ENCODE data around the gene GALNT2.

GALNT2 gene

DNA sequence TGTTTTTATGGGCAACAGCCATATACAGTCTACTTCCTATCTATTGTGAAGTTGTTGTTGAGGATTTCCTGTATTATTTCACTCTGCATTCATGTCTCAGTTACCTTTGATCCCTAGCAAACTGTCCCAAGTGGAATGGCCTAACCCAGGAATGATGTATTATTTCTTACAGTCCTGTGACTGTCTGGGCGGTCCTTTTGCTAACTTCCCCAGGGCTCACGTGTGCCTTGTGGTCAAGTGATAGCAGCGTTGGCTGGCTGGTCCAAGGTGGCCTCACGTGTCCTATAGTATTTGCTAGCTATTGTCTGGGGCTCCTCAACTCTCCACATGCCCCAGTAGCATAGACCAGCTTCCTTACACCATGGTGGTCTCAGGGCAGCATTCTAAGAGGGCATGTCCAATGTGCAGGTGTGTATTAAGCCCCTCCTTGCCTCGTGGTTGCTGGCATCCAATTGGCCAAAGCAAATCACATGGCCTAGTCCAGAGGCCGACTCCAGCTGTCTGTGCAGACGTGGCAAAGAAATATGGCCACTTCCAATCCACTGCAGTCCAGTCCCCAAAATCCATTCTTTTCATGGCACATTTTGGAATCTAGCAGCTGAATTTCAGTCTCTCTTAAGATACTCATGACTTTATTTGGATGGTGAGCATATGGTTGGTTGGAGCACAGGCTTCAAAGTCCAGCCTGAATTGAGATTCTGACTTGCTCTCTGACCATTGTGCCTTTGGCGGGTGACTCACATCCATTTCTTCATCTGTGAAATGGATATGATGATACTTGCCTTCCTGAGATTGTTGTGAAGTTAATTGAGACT lies 94.1 kb downstream of the GALNT2 start:
- FAIRE-seq, result no peak
- no peak for DNase-seq (ENCODE audit: insufficient read length, low spot score)
- TF ChIP-seq POLR2A (IDR thresholded peaks at IDR 0.05; ENCODE audit: low read depth, low read length) (no peak), POLR2AphosphoS5 (IDR thresholded peaks at IDR 0.05; ENCODE audit: low read depth, low read length) (no peak), TAF1 (IDR thresholded peaks at IDR 0.05; ENCODE audit: low read depth, low read length) (no peak), PAX5 (IDR thresholded peaks at IDR 0.05; ENCODE audit: insufficient read depth, low read length, severe bottlenecking) (no peak), SPI1 (IDR thresholded peaks at IDR 0.05; ENCODE audit: low read depth, low read length) (no peak), POU2F2 (IDR thresholded peaks at IDR 0.05; ENCODE audit: low read depth, low read length) (no peak)

DNA sequence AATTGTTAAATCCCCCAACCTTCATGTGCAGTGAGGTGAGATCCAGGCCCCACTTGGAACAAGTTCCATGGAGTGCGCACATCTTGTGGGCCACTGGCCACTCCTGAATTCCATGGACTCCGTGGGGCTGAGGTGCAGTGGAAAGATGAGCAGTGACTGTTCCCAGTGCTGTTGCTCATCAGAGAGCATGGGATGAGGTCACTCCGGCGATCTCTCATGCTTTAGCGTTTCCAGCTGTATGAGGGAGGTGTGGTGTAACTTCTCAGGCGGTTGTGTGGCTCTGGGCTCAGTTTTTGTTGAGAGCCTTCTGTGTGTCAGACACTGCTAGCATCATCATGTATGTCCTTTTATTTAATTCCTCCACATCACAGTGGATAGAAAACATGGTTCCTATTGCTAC lies 96.2 kb downstream of the GALNT2 start:
- FAIRE-seq (no peak), DNase-seq (ENCODE audit: insufficient read length, low spot score) (no peak)
- TF ChIP-seq POU2F2 (IDR thresholded peaks at IDR 0.05; ENCODE audit: low read depth, low read length), result no peak
- no peak for TF ChIP-seq POLR2A (IDR thresholded peaks at IDR 0.05; ENCODE audit: low read depth, low read length)
- no peak for TF ChIP-seq SPI1 (IDR thresholded peaks at IDR 0.05; ENCODE audit: low read depth, low read length)
- TF ChIP-seq PAX5 (IDR thresholded peaks at IDR 0.05; ENCODE audit: insufficient read depth, low read length, severe bottlenecking), result no peak
- no peak for TF ChIP-seq TAF1 (IDR thresholded peaks at IDR 0.05; ENCODE audit: low read depth, low read length)
- no peak for TF ChIP-seq POLR2AphosphoS5 (IDR thresholded peaks at IDR 0.05; ENCODE audit: low read depth, low read length)

DNA sequence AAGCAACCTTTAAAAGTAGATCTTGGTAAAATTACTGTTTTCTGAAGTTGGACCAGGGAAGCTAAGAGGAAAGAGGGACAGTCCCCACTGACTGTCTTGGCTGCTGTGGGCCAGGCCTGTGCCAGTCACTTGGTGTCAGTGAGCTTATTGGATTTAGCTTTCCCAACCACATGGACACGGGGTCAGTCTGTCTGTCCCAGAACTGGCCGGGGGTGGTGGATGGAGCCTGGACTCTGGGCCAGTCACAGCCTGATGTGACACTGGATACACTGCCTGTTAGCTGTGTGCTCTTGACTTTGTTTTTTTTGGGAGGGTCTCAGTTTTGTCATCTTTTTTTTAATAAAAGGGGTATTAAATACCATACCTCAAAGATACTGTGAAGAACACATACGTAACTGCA lies 96.7 kb downstream of the GALNT2 start:
- FAIRE-seq (no peak), DNase-seq (ENCODE audit: insufficient read length, low spot score) (no peak)
- TF ChIP-seq POU2F2 (IDR thresholded peaks at IDR 0.05; ENCODE audit: low read depth, low read length), result no peak
- TF ChIP-seq SPI1 (IDR thresholded peaks at IDR 0.05; ENCODE audit: low read depth, low read length), result no peak
- no peak for TF ChIP-seq POLR2A (IDR thresholded peaks at IDR 0.05; ENCODE audit: low read depth, low read length)
- no peak for TF ChIP-seq TAF1 (IDR thresholded peaks at IDR 0.05; ENCODE audit: low read depth, low read length)
- TF ChIP-seq PAX5 (IDR thresholded peaks at IDR 0.05; ENCODE audit: insufficient read depth, low read length, severe bottlenecking), result no peak
- no peak for TF ChIP-seq POLR2AphosphoS5 (IDR thresholded peaks at IDR 0.05; ENCODE audit: low read depth, low read length)

DNA sequence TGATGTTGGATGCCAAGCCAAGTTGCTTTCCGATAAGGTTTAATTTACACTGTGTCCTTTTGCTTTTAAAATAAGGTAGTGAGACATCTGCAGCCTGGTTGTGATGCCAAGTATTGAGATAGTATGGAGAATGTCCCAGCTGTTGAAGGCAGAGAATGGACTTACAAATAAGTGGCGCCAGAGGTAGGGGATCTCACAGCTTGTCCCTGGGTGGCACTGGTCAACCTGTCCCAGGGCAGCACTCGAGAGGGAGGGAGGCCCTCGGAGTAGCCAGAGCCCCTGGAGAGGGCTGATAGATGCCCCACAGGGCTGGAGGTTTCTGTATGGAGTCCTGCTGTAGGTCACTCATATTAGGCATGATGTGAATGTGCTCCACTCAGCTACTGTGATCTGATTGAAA lies 98.5 kb downstream of the GALNT2 start:
- TF ChIP-seq POLR2A (IDR thresholded peaks at IDR 0.05; ENCODE audit: low read depth, low read length) (no peak), POU2F2 (IDR thresholded peaks at IDR 0.05; ENCODE audit: low read depth, low read length) (no peak), PAX5 (IDR thresholded peaks at IDR 0.05; ENCODE audit: insufficient read depth, low read length, severe bottlenecking) (no peak), TAF1 (IDR thresholded peaks at IDR 0.05; ENCODE audit: low read depth, low read length) (no peak), SPI1 (IDR thresholded peaks at IDR 0.05; ENCODE audit: low read depth, low read length) (no peak), POLR2AphosphoS5 (IDR thresholded peaks at IDR 0.05; ENCODE audit: low read depth, low read length) (no peak)
- FAIRE-seq (no peak), DNase-seq (ENCODE audit: insufficient read length, low spot score) (no peak)

DNA sequence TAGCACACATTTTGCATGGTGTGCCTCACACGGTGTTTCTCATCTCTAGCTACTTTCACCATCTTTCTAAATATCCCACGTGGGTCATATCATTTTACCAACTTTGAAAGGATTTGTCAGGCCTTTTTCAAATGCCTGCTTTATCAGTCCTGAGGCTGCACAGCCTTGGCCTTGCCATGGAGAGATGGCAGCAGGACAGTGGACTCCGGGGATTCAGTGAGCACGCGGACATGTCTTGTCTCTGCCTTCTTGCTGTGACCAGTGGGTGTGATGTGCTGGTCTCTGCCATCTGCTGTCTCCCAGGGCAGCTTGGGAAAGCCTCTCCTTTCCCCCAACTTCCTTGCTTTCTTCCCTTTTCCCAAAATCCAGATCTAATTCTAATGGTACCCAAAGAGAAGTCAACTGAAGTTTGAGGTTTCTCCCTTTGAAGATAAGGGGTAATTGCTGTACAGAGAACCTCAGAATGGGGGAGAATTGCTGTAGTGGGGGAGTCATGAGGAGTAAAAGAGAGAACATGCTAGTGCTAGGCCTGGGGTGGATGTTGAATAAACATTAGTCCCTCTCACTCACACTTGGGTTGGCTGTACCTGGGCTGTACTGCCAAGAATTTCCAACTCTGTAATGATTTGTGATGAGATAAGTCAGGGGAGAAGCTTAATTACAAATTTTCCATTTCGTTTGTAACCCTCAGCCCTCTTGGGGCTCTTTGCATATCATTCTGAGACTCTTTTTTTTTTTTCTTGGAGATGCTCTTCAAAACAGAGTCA lies 99.5 kb downstream of the GALNT2 start:
- DNase-seq (ENCODE audit: insufficient read length, low spot score) (no peak), FAIRE-seq (no peak)
- TF ChIP-seq POU2F2 (IDR thresholded peaks at IDR 0.05; ENCODE audit: low read depth, low read length) (no peak), POLR2A (IDR thresholded peaks at IDR 0.05; ENCODE audit: low read depth, low read length) (no peak), TAF1 (IDR thresholded peaks at IDR 0.05; ENCODE audit: low read depth, low read length) (no peak)

DNA sequence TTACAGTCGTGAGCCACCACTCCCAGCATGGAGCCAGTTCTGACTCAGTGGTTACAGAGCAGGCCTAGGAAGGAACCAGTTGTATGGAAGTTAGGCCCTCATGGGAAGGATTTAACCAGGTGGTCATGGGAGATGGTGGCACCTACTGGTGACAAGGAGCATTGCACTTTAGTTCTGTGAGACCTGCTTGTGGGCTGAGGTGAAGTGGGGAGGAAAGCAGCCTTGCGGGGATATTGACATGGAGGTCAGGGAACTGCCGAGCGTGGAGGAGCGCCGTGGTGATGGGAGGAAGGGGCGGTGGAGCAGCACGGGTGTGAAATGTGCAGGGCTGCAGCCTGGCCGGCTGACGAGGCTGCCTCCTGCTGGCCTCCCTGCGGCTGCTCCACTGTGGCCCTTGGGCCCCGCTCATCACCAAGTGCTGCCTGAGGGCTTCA lies 100.4 kb downstream of the GALNT2 start:
- FAIRE-seq (peak; percentile 92), DNase-seq (ENCODE audit: insufficient read length, low spot score) (no peak)
- no peak for TF ChIP-seq POLR2AphosphoS5 (IDR thresholded peaks at IDR 0.05; ENCODE audit: low read depth, low read length)
- no peak for TF ChIP-seq TAF1 (IDR thresholded peaks at IDR 0.05; ENCODE audit: low read depth, low read length)
- no peak for TF ChIP-seq PAX5 (IDR thresholded peaks at IDR 0.05; ENCODE audit: insufficient read depth, low read length, severe bottlenecking)
- TF ChIP-seq POU2F2 (IDR thresholded peaks at IDR 0.05; ENCODE audit: low read depth, low read length), result no peak
- TF ChIP-seq SPI1 (IDR thresholded peaks at IDR 0.05; ENCODE audit: low read depth, low read length), result no peak

DNA sequence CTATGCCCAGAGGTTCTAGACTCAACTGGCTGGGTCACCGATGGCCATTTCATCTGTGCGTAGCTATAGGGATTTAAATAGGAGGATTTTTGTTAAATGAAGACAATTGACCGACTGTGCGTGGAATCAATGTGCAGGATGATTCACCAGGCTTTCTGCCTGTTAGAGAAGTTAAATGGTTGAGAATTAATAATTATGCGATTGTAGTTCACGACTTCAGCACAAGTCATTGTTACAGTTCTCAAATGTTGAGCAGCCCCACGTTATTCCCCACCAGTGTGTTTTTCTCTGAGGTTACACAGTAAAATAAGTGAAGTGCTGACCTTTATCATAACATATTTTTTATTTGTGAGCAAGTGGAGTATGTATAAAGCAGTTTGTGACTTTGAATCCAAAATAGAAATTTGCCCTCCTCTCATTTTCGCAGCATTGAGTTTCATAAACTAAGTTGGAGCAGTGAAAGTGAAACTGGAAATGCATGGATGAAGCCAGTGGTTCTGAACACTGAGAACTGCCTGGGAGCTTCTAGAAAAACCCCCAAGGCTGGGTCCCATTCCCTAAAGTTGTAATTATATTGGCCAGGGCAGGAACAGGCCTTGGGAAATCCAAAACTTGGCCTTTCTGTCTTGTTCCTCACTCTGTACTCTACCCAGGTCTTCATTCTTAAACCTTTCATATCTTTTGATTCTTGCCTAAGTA lies 102.6 kb downstream of the GALNT2 start:
- DNase-seq (ENCODE audit: insufficient read length, low spot score) (no peak), FAIRE-seq (peak; percentile 41)
- no peak for TF ChIP-seq POLR2AphosphoS5 (IDR thresholded peaks at IDR 0.05; ENCODE audit: low read depth, low read length)
- TF ChIP-seq PAX5 (IDR thresholded peaks at IDR 0.05; ENCODE audit: insufficient read depth, low read length, severe bottlenecking), result no peak
- TF ChIP-seq SPI1 (IDR thresholded peaks at IDR 0.05; ENCODE audit: low read depth, low read length), result no peak
- no peak for TF ChIP-seq POU2F2 (IDR thresholded peaks at IDR 0.05; ENCODE audit: low read depth, low read length)
- TF ChIP-seq TAF1 (IDR thresholded peaks at IDR 0.05; ENCODE audit: low read depth, low read length), result no peak
- no peak for TF ChIP-seq POLR2A (IDR thresholded peaks at IDR 0.05; ENCODE audit: low read depth, low read length)

DNA sequence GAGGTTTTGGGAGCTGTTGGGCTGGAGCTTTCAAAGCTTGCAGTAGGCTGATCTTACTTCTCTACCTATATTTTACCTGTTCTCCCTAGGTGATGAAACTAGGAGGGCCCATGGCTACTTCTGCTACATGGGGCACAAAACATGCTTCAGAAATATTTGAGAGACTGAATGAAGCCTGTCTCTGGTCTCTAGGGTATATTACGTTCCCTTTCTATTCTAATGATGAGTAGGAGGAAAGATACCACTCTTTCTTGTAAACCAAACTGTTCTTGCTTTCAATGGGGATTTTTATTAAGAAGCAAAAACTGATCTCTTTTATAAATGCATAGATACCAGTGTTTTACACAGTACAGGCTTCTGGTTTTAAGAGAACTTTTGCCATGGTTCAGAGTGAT lies 103.1 kb downstream of the GALNT2 start:
- FAIRE-seq, result no peak
- no peak for TF ChIP-seq PAX5 (IDR thresholded peaks at IDR 0.05; ENCODE audit: insufficient read depth, low read length, severe bottlenecking)
- no peak for TF ChIP-seq POLR2AphosphoS5 (IDR thresholded peaks at IDR 0.05; ENCODE audit: low read depth, low read length)
- no peak for TF ChIP-seq POLR2A (IDR thresholded peaks at IDR 0.05; ENCODE audit: low read depth, low read length)
- no peak for TF ChIP-seq SPI1 (IDR thresholded peaks at IDR 0.05; ENCODE audit: low read depth, low read length)
- no peak for TF ChIP-seq POU2F2 (IDR thresholded peaks at IDR 0.05; ENCODE audit: low read depth, low read length)
- TF ChIP-seq TAF1 (IDR thresholded peaks at IDR 0.05; ENCODE audit: low read depth, low read length), result no peak
- no peak for DNase-seq (ENCODE audit: insufficient read length, low spot score)

DNA sequence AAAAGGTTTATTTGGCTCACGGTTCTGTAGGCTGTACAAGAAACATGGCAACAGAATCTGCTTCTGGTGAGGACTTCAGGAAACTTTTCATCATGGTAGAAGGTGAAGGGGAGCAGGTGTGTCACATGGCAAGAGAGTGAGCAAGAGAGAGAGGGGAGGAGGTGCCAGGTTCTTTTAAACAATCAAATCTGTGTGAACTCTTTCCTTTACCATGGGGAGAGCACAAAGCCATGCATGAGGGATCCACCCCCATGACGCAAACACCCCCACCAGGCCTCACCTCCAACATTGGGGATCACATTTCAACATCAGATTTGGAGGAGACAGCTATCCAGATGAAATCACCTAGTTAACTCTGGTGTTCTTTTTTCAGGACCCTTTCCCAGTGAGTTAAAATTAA lies 103.6 kb downstream of the GALNT2 start:
- DNase-seq (ENCODE audit: insufficient read length, low spot score) (no peak), FAIRE-seq (no peak)
- TF ChIP-seq POU2F2 (IDR thresholded peaks at IDR 0.05; ENCODE audit: low read depth, low read length) (no peak), POLR2A (IDR thresholded peaks at IDR 0.05; ENCODE audit: low read depth, low read length) (no peak), TAF1 (IDR thresholded peaks at IDR 0.05; ENCODE audit: low read depth, low read length) (no peak), POLR2AphosphoS5 (IDR thresholded peaks at IDR 0.05; ENCODE audit: low read depth, low read length) (no peak), SPI1 (IDR thresholded peaks at IDR 0.05; ENCODE audit: low read depth, low read length) (no peak), PAX5 (IDR thresholded peaks at IDR 0.05; ENCODE audit: insufficient read depth, low read length, severe bottlenecking) (no peak)
